SJSA1 (cell line): Measurements from ENCODE around the gene ANKRD18B. TPM values are rescaled to one million over a fixed set of nuclear protein-coding genes. Genes with fewer than 3 reads are reported as not detected.
"Not testable (repeated sequence)": the region's sequence is repeated elsewhere in the genome, so short reads cannot be mapped to it uniquely, and the experiment has no call there.

Experiments used
- DNase-seq, 2 experiments: peaks; one replicate each; pipeline ENCODE4 v3.0.0-alpha.2; 2015 to 2020; ENCODE audit warnings: low spot score in 2 of 2, low read depth in 1 of 2
- H3K27ac ChIP-seq: fragments of 250-450 bp; sonication (Bioruptor Pico); 2 replicates; pipeline ENCODE4 v1.5.1; 2020; ENCODE audit warnings: mild to moderate bottlenecking, moderate library complexity
- H3K27me3 ChIP-seq: fragments of 250-450 bp; sonication (Bioruptor Pico); replicated peaks from 2 replicates; pipeline ENCODE4 v1.5.1; 2020; ENCODE audit warnings: mild to moderate bottlenecking, moderate library complexity
- H3K36me3 ChIP-seq: fragments of 250-450 bp; sonication (Bioruptor Pico); 2 replicates; pipeline ENCODE4 v1.5.1; 2020; ENCODE audit warnings: mild to moderate bottlenecking
- H3K4me1 ChIP-seq: fragments of 250-450 bp; sonication (Bioruptor Pico); replicated peaks from 2 replicates; pipeline ENCODE4 v1.6.1; 2021; ENCODE audit warnings: mild to moderate bottlenecking
- H3K4me3 ChIP-seq: fragments of 250-450 bp; sonication (Bioruptor Pico); 2 replicates; pipeline ENCODE4 v1.5.1; 2020; ENCODE audit warnings: mild to moderate bottlenecking
- H3K9me3 ChIP-seq: fragments of 250-450 bp; sonication (Bioruptor Pico); replicated peaks from 2 replicates; pipeline ENCODE4 v1.5.1; 2020; ENCODE audit warnings: mild to moderate bottlenecking
- total RNA-seq: library from RNA; depleted of rRNA; stranded (reverse); fragments of >200 nt; shearing (Covaris generic); gene quantifications from 2 replicates; pipeline ENCODE4 v1.2.3, GENCODE V29; 2014; rRNA removed

The ANKRD18B gene
- total RNA-seq: not detected in 2 replicates

- H3K27ac ChIP-seq, DNase-seq: not testable (repeated sequence)
Measured at GRCh38 chr9:33523397-33524305, at the start of gene ANKRD18B. ANKRD18B (plus strand) TSS chr9:33524251; CDS start chr9:33524490, 239 bp downstream.

GRCh38 chr9:33475357-33475756, 48.7 kb upstream of the ANKRD18B start:
- no peak for DNase-seq
- peaks cover 19% of the 10 kb centered on the region for H3K36me3 ChIP-seq
- peaks cover 16% of the 10 kb centered on the region for H3K4me1 ChIP-seq
- no peaks in the 10 kb centered on the region for H3K9me3 ChIP-seq
- H3K4me3 ChIP-seq: no peak overlapping the region
- H3K27ac ChIP-seq: no peak overlapping the region
- H3K27me3 ChIP-seq: no peaks in the 10 kb centered on the region

More at GRCh38 chr9:33523397-33524305, at the start of gene ANKRD18B:
- not testable (repeated sequence) for H3K27me3 ChIP-seq, H3K4me1 ChIP-seq, H3K36me3 ChIP-seq, H3K9me3 ChIP-seq
- peak within 1 kb of the TSS; percentile 16 for H3K4me3 ChIP-seq

DNA sequence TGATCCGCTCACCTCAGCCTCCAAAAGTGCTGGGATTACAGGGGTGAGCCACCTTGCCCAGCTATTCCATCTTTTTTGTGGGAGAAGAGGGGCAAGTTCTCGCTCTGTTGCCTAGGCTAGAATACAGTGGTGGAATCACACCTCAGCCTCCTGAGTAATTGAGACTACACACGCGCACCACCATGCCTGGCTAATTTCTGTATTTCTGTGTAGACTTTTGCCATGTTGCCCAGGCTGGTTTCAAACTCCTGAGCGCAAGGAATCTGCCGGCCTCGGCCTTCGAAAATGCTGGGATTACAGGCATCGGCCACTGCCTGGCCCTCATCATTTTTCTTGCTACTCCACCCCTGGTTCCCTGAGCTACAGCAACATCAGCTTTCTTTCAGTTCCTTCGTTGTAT, 47.5 kb upstream of the ANKRD18B start:
- no peak overlapping the region for H3K27ac ChIP-seq
- H3K36me3 ChIP-seq: peaks cover 13% of the 10 kb centered on the region
- H3K4me1 ChIP-seq: peaks cover 11% of the 10 kb centered on the region
- H3K27me3 ChIP-seq: no peaks in the 10 kb centered on the region
- no peak overlapping the region for H3K4me3 ChIP-seq
- no peaks in the 10 kb centered on the region for H3K9me3 ChIP-seq
- no peak for DNase-seq

DNA sequence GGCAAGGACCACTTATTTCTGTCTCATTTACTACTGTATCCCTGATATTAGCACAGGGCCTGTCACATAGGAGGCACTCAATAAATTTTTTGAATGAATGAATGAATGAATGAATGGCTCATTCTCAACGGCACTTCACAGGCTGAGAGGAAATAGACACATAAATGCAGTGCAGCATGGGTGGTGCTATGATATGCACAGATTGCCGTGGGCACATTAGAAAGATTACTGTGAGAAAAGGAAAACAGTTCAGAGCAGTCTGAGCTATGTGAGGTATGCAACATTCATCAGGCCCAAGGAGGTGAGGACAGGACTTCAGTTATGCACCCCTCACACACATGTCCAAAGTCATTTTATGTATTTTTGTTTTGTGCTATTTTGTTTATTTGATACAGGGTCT, 43.9 kb upstream of the ANKRD18B start:
- no peak for DNase-seq
- Histone ChIP-seq H3K27me3 (no peaks in the 10 kb centered on the region), H3K27ac (no peak overlapping the region), H3K9me3 (no peaks in the 10 kb centered on the region), H3K36me3 (no peaks in the 10 kb centered on the region), H3K4me3 (no peak overlapping the region), H3K4me1 (no peaks in the 10 kb centered on the region)

DNA sequence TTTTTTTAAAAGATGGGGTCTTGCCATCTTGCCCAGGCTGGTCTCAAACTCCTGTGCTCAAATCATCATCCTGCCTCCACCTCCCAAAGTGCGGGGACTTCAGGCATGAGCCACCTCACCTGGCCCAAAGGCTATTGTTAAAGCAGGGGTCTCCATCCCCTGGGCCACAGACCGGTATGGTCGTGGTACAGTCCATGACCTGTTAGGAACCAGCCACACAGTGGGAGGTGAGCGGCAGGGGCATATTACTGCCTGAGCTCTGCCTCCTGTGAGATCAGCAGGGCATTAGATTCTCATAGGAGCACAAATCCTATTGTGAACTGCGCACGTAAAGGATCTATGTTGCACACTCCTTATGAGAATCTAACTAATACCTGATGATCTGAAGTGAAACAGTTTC, 43.1 kb upstream of the ANKRD18B start:
- Histone ChIP-seq H3K4me1 (no peaks in the 10 kb centered on the region), H3K27me3 (no peaks in the 10 kb centered on the region), H3K27ac (no peak overlapping the region), H3K9me3 (no peaks in the 10 kb centered on the region), H3K4me3 (no peak overlapping the region), H3K36me3 (no peaks in the 10 kb centered on the region)
- DNase-seq: no peak

GRCh38 chr9:33485312-33485711, 38.7 kb upstream of the ANKRD18B start:
- H3K27me3 ChIP-seq, H3K9me3 ChIP-seq, DNase-seq, H3K4me1 ChIP-seq, H3K27ac ChIP-seq, H3K36me3 ChIP-seq, H3K4me3 ChIP-seq: not testable (repeated sequence)

DNA sequence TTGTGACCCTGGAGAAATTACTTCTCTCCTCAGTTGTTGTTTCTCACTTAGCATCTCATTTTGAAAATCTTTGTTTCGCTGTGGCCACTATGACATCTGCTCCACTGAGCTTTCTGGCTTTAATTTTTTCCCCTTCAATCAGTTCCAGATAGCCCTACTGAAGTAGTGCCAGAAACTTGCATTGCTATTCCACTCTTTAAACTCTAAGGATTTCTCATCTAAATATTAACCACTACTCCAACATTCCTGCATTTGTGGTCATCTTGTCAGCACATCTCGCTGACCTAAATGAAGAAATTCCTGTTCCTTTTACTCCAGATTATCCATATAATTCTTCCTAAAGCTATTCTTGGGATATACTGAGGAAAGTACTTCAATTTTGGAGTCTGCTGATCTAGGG, 35.0 kb upstream of the ANKRD18B start:
- H3K27me3 ChIP-seq: no peaks in the 10 kb centered on the region
- H3K36me3 ChIP-seq: no peaks in the 10 kb centered on the region
- no peaks in the 10 kb centered on the region for H3K4me1 ChIP-seq
- no peak overlapping the region for H3K27ac ChIP-seq
- DNase-seq: no peak
- H3K9me3 ChIP-seq: no peaks in the 10 kb centered on the region
- H3K4me3 ChIP-seq: no peak overlapping the region

DNA sequence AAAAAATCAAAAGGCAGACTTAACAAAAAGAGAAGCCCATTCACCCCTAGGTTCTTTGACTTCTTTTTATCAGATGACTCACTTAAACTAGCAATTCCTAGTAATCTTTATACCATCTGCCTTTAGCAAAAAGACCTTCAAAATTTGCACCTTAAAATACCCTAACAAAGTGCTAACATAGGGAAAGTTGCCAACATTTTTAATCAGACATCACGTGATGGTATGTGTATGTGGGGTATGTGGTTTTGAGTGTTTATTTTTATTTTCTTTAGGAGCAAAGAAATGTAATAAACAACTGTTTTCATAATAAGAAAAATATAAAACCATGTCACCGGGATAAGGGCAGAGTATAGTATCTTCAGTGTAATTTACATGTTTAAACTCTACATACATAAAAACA, 30.2 kb upstream of the ANKRD18B start:
- not testable (repeated sequence) for H3K27me3 ChIP-seq, H3K36me3 ChIP-seq, DNase-seq, H3K4me1 ChIP-seq, H3K9me3 ChIP-seq, H3K4me3 ChIP-seq, H3K27ac ChIP-seq

- Histone ChIP-seq H3K27ac (no peak overlapping the region), H3K4me1 (no peaks in the 10 kb centered on the region), H3K36me3 (no peaks in the 10 kb centered on the region), H3K4me3 (no peak overlapping the region), H3K27me3 (no peaks in the 10 kb centered on the region), H3K9me3 (no peaks in the 10 kb centered on the region)
- DNase-seq: no peak
Measured at GRCh38 chr9:33498387-33498786, 25.7 kb upstream of the ANKRD18B start.

DNA sequence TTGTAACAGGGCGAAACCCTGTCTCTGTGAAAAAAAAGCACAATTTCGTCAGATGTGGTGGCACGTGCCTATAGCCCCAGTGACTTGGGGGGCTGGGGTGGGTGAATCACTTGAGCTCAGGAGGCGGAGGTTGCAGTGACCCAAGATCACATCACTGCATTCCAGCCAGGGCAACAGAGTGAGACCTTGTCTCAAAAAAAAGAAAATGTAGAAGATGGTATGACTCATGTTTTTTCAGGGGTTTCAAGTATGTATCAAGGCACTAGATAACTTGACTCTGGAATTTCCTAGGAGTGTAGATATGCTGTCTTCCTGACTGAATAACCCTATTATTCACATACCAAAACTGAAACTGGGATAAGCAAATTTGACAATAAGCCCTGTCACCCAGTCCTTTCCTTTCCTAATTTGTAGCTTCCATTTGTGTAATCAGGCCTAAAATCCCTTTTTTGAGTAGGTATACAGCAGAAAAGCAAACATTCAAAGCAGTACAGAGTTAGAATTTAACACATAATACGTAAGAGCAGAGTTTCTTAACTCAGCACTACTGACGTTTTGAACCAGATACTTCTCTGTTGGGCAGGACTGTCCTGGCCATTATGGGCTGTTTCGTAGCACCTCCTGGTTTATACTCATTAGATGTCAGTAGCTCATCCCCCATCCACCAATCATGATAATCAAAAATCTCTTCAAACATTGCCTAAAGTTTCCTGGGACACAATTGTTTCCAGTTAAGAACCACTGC, 17.3 kb upstream of the ANKRD18B start:
- H3K4me3 ChIP-seq: no peak overlapping the region
- DNase-seq: peak; percentile 76 to 83
- no peaks in the 10 kb centered on the region for H3K9me3 ChIP-seq
- H3K27ac ChIP-seq: peak overlapping the region; percentile 85
- no peaks in the 10 kb centered on the region for H3K27me3 ChIP-seq
- no peaks in the 10 kb centered on the region for H3K36me3 ChIP-seq
- H3K4me1 ChIP-seq: peaks cover 5% of the 10 kb centered on the region; the same call in 1 of the 2 replicates

DNA sequence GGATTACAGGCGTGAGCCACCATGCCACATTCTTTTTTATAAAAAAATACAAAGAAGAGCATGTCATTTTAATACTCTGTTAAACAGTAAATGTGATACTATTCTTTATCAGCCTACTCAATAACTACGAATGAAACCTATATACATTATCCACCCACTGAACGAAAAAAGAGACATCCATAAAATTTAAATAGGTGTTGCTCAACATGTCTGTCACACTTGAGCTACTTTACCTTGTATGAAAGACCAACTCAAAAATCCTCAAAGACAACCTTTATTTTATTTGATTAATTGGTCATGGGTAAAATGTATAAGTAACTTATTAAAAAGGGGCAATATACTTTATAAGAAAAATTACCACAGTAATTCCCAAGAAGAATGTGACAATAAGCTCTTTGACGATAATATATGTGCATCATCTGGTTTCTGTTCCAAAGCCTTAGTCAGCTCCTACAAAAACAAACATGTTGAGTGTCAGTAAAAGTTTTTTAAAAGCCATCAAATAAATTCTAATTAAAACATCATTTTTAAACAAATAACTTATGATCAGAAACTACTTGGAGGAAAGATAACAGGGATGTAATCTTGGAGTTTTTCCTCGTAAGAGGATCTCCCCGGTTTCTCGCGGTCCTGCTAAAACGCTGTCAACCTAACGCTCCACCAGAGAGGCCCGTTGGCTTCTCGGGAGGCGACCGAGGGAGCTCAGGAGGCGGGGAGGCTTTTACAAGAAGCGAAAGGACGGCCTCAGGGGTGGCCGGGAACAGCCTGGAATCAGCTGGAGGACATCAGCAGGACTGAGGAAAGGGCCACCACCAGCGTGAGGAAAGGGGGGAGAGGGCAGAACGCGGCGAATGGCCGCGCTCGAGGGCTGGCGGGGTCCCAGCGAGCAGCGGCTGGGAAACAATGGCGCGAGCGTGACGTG, 13.5 kb upstream of the ANKRD18B start:
- Histone ChIP-seq H3K27ac (peak overlapping the region; percentile 96), H3K9me3 (no peaks in the 10 kb centered on the region), H3K4me1 (peaks cover 5% of the 10 kb centered on the region; the same call in 1 of the 2 replicates), H3K27me3 (no peaks in the 10 kb centered on the region), H3K4me3 (peak overlapping the region; percentile 44), H3K36me3 (no peaks in the 10 kb centered on the region)
- DNase-seq: peak; percentile 65 to 79

GRCh38 chr9:33511184-33511517, 12.9 kb upstream of the ANKRD18B start:
- H3K36me3 ChIP-seq, H3K27me3 ChIP-seq, H3K4me1 ChIP-seq, H3K9me3 ChIP-seq, DNase-seq: not testable (repeated sequence)
- peak overlapping the region; percentile 96 for H3K27ac ChIP-seq
- peak overlapping the region; percentile 44 for H3K4me3 ChIP-seq

GRCh38 chr9:33512535-33512934, 11.5 kb upstream of the ANKRD18B start:
- H3K27me3 ChIP-seq, H3K27ac ChIP-seq, H3K36me3 ChIP-seq, DNase-seq, H3K4me3 ChIP-seq, H3K4me1 ChIP-seq, H3K9me3 ChIP-seq: not testable (repeated sequence)
